T-helper 1 cell (primary cell): ENCODE measurements around the gene ST7.

Source experiments
- DNase-seq, 5 donors: peaks; one replicate each; pipeline ENCODE4 v3.0.0-alpha.2; 2012 to 2020

ST7 gene

DNA sequence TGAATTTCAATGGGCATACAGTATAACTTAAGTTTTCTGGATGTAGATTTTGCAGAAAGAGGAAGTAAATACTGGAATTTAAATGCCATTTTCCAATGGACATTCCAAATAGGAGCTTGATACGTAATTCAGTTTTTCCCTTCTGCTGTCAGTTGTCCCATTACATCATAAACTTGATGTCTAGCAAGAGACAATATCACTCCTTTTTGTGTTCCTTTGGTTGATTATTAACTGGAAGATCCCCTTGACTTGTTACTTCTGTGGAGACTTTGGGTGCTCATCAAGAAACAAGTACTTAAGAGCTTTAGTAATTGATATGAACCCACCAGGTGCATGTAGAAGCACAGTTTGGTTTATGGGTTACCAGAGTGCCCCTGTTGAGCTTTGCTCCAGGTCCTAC is 116.1 kb downstream of the ST7 start:
- no peak for DNase-seq

- DNase-seq = no peak
Measured at GRCh38 chr7:117071551-117071950, 118.2 kb downstream of the ST7 start.

- DNase-seq = no peak
Measured at GRCh38 chr7:117072620-117073118, 119.4 kb downstream of the ST7 start.

DNA sequence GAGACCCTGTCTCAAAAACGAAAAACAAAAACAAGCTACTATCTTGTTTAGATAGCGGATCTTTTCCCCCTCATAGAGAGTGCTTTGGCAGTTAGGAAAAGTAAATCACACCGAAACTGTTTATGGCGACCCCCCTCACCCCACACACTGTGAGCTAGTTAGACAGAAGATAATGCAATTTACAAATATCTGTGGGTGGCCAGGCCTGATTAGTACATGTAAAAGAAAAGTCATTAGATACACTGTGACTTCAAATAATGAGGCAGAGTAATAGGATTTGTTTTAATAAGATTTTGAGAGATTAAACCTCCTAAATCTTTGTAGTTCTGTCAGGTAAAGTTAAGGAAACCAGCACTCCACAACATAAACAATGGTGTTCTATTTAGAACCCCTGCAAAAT is 121.1 kb downstream of the ST7 start:
- DNase-seq = no peak

GRCh38 chr7:117075934-117076333 is 122.6 kb downstream of the ST7 start:
- no peak for DNase-seq

DNA sequence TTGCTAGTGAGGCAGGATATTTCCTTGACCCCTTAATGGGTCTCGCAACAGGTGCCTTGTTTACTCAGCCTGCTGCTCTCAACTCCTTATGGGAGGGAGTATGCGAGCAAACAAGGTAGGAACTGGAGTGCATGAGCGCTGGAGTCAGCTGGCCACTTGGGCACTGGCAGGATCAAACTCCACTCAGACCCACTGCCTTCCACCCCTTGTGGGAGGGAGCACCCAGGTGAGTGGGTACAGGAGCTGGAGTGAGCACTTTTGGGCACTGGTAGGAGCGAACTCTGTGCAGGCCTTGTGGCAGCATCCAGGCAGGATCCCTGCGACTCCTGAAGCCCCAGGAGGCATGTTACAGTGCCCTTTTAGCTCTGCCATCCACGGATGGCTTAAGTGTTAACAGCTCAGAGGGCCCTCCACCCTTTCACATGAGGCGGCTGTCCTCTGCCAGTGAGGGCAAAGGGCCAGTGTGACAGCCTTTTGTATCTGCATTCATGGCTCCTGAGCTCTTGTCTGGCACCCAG is 123.2 kb downstream of the ST7 start:
- no peak for DNase-seq

DNA sequence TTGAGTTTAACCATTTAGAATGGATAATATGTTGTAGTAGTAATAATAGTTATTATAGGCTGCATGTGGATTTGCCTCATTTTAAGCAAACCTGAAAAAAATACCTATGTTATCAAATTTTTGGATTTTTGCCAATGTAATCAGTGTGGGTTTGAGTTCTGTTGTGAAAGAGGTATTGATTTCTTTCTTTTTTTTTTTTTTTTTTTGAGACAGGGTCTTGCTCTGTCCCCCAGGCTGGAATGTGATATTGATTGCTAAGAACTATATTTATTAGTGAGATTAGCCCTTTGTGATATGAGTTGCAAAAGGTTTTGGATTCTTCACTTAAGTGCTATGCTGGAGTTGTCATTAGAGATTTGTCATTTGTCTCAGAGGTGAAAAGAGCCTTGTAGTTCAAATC is 124.4 kb downstream of the ST7 start:
- no peak for DNase-seq

DNA sequence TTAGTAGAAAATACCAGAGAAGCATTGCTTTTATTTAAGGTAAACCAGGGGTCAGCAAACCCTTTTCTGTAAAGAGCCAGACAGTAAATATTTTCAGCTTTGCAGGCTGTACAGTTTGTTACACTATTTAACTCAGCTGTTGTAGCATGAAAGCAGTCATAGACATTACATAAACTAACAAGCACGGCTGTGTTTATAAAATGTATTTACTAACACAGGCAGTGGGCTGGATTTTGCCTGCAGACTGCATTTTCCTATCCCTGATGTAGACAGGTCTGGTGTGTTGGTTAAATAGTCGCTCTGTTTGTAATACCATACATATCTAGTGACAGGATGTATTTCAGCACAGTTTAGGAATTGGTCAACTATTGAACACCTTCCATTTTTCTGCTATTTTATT is 129.3 kb downstream of the ST7 start:
- DNase-seq = no peak

GRCh38 chr7:117083648-117084047 is 130.3 kb downstream of the ST7 start:
- no peak for DNase-seq

DNA sequence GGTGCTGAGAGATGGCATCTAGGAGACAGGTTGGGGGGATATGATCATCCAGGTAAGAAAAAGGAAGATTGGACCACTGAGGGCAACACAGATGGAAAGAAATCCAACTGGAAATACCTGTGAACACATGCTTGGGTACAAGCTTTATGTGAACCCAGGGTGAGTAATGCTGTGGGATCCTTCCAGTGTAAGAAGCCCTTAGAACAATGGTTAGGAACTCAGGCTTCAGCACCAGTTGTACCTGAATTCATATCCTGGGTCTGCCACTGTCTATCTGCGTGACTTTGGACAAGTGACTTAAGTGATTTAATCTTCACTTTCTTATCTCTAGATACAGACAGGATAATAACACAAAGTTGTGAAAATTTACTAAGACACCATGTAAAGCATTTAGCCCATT is 131.0 kb downstream of the ST7 start:
- no peak for DNase-seq

- DNase-seq = no peak
Measured at GRCh38 chr7:117085275-117085674, 132.0 kb downstream of the ST7 start.

DNA sequence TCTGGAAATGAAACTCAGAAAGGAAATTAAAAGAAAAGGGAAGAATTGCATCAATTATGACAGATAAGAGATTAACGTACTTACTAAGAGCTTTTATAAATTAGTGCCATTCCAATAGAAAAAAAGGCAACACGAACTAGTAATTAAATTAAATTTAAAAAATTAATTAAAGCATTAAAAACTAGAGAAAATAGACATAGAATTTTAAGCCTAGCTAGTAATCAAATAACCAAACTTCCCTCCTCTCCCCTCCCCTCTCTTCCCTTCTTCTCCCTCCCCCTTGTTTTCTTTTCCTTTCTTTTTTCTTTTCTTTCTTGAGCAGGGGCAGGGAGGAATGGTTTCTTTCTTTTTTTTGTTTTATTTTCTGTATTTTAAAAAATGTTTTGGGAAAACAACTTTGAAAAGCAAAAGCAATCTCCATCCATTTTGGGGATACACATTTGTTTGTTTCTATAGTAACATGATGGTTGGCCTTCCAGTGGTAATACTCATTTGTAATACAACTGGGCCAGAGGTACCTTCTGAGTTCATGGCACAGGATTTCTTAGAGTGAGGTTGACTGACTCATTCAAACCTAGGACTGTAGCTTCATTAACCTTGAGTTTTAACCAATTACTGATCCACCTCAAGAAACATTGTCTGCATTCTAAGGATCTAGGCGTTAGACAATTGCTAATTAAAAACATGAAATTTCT is 132.6 kb downstream of the ST7 start:
- DNase-seq = no peak

- DNase-seq = no peak
Measured at GRCh38 chr7:117086788-117087187, 133.5 kb downstream of the ST7 start.

DNA sequence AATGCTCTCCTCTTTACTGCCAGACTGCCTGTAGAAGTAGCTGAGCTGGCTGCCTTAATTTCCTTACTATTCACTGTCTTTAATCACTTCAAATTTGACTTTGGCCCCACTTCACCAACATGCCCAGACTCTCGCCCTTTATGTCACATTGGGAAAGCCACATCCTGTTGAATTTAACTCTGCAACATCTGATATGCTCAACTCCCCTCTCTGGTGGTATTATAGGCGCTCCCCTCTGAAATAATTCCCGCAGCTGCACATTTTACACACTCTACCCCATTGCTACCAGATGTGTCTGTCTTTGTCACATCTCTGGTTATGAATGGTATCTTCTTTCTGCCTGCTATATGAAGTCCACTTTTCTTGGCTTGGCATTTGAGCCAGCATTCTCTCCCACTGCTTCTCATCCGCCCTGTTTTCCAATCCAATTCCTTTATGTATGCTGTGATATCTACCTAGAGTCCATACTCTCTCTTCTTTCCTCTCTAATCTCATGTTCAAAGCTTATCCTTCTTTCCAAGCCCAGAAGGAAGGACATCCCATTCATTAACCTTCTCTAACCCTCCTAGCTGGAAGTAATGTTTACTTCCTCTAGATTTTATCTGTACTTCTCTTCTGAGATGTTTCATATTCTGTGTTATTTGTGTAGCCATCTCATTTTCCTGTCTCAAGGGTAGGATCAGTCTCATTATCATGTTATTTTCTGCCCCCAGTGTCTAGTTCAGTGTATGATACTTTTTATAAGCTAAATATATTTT is 134.5 kb downstream of the ST7 start:
- DNase-seq = no peak

- no peak for DNase-seq
Measured at GRCh38 chr7:117088623-117089194, 135.4 kb downstream of the ST7 start.

DNA sequence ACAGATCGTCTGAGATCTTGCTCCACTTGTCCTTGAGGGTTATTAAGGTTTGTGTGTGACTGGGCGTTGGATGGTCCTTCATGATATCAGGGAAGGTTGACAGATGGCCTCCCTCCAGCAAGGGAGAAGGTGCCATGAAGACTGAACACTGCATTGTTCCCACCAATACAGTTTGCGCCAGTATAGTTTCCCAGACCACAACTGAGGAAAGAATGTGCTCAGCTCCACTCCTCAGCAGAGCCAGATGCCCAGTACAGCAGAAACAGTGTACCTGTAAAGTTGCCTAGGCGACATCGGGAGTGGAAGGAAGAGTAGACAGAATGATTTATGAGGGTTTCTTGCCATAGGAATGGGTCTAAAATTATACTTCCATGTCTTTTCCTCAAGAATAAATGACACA is 137.5 kb downstream of the ST7 start:
- DNase-seq = no peak

DNA sequence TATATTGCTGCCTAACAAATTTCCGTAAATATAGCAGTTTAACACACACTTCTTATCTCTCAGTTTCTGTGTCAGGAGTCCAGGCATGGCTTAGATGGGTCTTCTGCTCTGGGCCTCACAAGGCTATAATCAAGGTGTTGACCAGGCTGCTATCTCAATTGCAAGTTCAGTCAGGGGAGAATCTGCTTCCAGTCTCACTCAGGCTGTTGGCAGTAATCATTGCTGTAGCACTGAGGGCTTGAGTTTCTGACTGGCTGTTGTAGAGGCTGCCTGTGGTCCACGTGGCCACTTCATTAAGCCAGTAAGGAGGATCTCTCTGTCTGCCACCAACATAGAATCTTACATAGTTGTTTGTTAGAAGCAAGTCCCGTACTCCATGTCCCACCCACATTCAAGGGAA is 138.4 kb downstream of the ST7 start:
- DNase-seq = no peak

GRCh38 chr7:117092785-117093184 is 139.5 kb downstream of the ST7 start:
- DNase-seq = no peak

GRCh38 chr7:117094457-117094856 is 141.2 kb downstream of the ST7 start:
- DNase-seq = no peak

- no peak for DNase-seq
Measured at GRCh38 chr7:117095055-117095454, 141.8 kb downstream of the ST7 start.

- DNase-seq = no peak
Measured at GRCh38 chr7:117096330-117096729, 143.0 kb downstream of the ST7 start.

DNA sequence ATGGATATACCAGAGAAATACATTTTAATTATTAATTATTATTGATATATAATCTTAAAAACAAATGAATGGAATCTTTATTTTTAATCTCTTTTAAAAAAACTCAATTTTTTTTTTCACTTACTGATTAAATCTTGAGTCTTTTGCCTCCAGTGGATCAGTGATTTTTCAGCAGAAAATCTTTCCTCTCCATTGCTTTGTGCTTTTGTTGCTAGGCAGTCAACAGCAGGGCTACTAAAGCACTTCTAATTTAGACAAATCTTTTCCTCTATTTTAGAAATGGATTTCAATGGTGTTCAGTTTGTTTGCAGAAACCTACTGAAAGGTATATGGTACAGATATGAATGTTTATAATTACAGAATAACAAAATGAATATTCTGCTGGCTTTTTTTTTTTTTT is 143.6 kb downstream of the ST7 start:
- no peak for DNase-seq

DNA sequence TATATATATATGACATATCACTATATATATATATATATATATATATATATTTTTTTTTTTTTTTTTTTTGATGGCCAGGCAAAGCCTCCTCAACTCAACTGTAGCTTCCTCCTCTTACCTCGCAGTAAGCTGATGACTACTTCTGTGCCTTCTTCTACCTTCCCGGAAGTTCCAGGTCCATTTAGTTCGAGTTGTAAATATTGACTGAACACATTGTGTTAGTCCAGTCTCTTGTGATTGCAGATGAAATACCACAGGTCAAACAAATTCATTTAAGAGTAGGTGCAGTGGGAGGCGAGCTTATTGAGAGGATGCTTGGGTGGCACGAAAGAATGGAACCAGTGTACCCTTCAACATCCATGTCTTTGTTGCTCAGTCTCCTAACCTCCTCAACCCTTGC is 144.6 kb downstream of the ST7 start:
- no peak for DNase-seq

- DNase-seq = no peak
Measured at GRCh38 chr7:117098457-117098856, 145.2 kb downstream of the ST7 start.
